Smooth muscle cell (in vitro differentiated cells): ENCODE measurements around the gene NOL7. TPM values are rescaled to one million over a fixed set of nuclear protein-coding genes. Genes with fewer than 3 reads are reported as not detected.

Experiments
- DNase-seq: peaks from one replicate; lab custom pipeline; 2025; ENCODE audit not compliant: unreplicated experiment; lab: John Stamatoyannopoulos, UW
- H2AFZ ChIP-seq: fragments of 200-600 bp; sonication (generic); 2 replicates; pipeline ENCODE4 v1.6.0; 2016; ENCODE audit warnings: antibody characterized with exemption, low read depth, mild to moderate bottlenecking
- H3F3A ChIP-seq: fragments of 200-600 bp; sonication (generic); 2 replicates; pipeline ENCODE4 v1.6.0; 2017; ENCODE audit warnings: antibody characterized with exemption, low read depth
- H3K27ac ChIP-seq: fragments of 200-600 bp; sonication (generic); 2 replicates; pipeline ENCODE4 v1.5.1; 2016; ENCODE audit warnings: low read depth, mild to moderate bottlenecking
- H3K27me3 ChIP-seq: fragments of 200-600 bp; sonication (generic); 2 replicates; pipeline ENCODE4 v1.6.1; 2016; ENCODE audit warnings: low read depth, mild to moderate bottlenecking
- H3K36me3 ChIP-seq: fragments of 200-600 bp; sonication (generic); 2 replicates; pipeline ENCODE4 v1.5.1; 2016; ENCODE audit warnings: low read depth
- H3K4me1 ChIP-seq: fragments of 200-600 bp; sonication (generic); 2 replicates; pipeline ENCODE4 v1.5.1; 2016; ENCODE audit warnings: low read depth
- H3K4me2 ChIP-seq: fragments of 200-600 bp; sonication (generic); 2 replicates; pipeline ENCODE4 v1.6.0; 2016; ENCODE audit warnings: mild to moderate bottlenecking
- H3K4me3 ChIP-seq: fragments of 200-600 bp; sonication (generic); 2 replicates; pipeline ENCODE4 v1.5.1; 2016; ENCODE audit warnings: mild to moderate bottlenecking
- H3K79me2 ChIP-seq: fragments of 200-600 bp; sonication (generic); 2 replicates; pipeline ENCODE4 v1.6.0; 2016; ENCODE audit warnings: low read depth, mild to moderate bottlenecking
- H3K9ac ChIP-seq: fragments of 200-600 bp; sonication (generic); 2 replicates; pipeline ENCODE4 v1.6.0; 2016; ENCODE audit warnings: low read depth
- H3K9me3 ChIP-seq: fragments of 200-600 bp; sonication (generic); replicated peaks from 2 replicates; pipeline ENCODE4 v1.5.1; 2016; ENCODE audit warnings: low read depth
- H4K20me1 ChIP-seq: fragments of 200-600 bp; sonication (generic); 2 replicates; pipeline ENCODE4 v1.6.0; 2016; ENCODE audit warnings: low read depth
- WGBS: methylation state at CpG from one replicate; pipeline ENCODE4 v1.1.7; 2016; ENCODE audit warnings: low lambda C conversion rate; 5-methylcytosine and 5-hydroxymethylcytosine counted together
- polyA plus RNA-seq: library from polyadenylated mRNA; unstranded; fragments of >200 nt; fragmentation: Nextera tagmentation; extraction: Ambion mirVana; gene quantifications from 2 replicates; pipeline ENCODE4 v1.2.1, GENCODE V29; 2016
- total RNA-seq: library from RNA; depleted of rRNA; stranded (reverse); fragments of >200 nt; gene quantifications from 2 replicates; pipeline ENCODE4 v1.2.3, GENCODE V29; 2014
- TF ChIP-seq, protein P1 (sequence below): fragments of 200-600 bp; sonication (generic); IDR thresholded peaks from 2 replicates; pipeline ENCODE4 v1.5.1; 2017; ENCODE audit warnings: borderline replicate concordance, mild to moderate bottlenecking, antibody characterized with exemption; ENCODE audit not compliant: insufficient read depth, poor library complexity, severe bottlenecking

NOL7 gene
- total and polyA plus RNA-seq, 2 experiments from 2014 or later = 104 to 120 TPM

DNA sequence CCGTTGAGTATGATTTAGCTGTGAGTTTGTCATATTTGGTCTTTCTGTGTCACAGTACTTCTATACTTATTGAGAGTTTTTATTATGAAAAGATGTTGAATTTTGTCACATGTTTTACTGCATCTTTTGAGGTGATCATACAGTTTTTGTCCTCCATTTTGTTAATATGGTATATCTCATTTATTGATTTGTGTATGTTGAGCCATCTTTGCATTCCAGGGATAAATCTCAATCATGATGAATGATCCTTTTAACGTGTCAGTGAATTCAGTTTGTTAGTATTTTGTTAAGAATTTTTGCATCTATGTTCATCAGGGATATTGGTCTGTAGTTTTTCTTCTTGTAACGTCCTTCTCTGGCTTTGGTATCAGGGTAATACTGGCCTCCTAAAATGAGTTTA lies 37.2 kb upstream of the NOL7 start:
- Histone ChIP-seq H3K4me2 (no peak overlapping the region), H3K36me3 (no peaks in the 10 kb centered on the region), H4K20me1 (no peaks in the 10 kb centered on the region), H3K27ac (no peak overlapping the region), H3K79me2 (no peaks in the 10 kb centered on the region), H3K27me3 (no peaks in the 10 kb centered on the region), H3F3A (no peaks in the 10 kb centered on the region), H3K4me3 (no peak overlapping the region), H2AFZ (no peak overlapping the region), H3K4me1 (no peaks in the 10 kb centered on the region), H3K9ac (no peak overlapping the region), H3K9me3 (no peaks in the 10 kb centered on the region)
- no peak for DNase-seq
- 94% methylated on average over 3 of the region's 3 CpGs for WGBS
- TF ChIP-seq, protein P1, sequence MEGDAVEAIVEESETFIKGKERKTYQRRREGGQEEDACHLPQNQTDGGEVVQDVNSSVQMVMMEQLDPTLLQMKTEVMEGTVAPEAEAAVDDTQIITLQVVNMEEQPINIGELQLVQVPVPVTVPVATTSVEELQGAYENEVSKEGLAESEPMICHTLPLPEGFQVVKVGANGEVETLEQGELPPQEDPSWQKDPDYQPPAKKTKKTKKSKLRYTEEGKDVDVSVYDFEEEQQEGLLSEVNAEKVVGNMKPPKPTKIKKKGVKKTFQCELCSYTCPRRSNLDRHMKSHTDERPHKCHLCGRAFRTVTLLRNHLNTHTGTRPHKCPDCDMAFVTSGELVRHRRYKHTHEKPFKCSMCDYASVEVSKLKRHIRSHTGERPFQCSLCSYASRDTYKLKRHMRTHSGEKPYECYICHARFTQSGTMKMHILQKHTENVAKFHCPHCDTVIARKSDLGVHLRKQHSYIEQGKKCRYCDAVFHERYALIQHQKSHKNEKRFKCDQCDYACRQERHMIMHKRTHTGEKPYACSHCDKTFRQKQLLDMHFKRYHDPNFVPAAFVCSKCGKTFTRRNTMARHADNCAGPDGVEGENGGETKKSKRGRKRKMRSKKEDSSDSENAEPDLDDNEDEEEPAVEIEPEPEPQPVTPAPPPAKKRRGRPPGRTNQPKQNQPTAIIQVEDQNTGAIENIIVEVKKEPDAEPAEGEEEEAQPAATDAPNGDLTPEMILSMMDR = no peak

DNA sequence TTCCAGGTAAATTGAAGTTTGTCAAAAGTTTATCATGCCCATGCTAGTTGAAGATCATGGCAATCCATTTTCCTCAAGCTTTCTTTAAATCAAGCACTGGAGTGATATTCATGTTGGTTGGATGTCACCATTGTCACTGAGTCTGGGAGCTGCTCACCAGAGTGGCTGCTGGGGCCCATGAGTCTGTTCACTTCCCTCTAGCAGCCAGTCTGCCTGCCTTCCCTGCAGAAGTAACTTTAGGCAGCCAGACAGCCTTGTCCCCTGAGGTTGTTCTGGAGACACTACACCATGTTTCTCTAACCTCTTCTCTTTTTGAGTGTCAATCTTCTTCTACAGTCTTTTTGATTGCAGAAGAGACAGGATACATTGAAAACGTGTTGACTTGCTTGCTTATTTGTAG lies 35.2 kb upstream of the NOL7 start:
- H4K20me1 ChIP-seq = no peaks in the 10 kb centered on the region
- no peak overlapping the region for H3K4me3 ChIP-seq
- H3K27ac ChIP-seq = no peak overlapping the region
- H3K79me2 ChIP-seq = no peaks in the 10 kb centered on the region
- DNase-seq = no peak
- H3K9ac ChIP-seq = no peak overlapping the region
- no peaks in the 10 kb centered on the region for H3K36me3 ChIP-seq
- H3K9me3 ChIP-seq = no peaks in the 10 kb centered on the region
- TF ChIP-seq, protein P1 = no peak
- no peak overlapping the region for H2AFZ ChIP-seq
- no peaks in the 10 kb centered on the region for H3K27me3 ChIP-seq
- no peaks in the 10 kb centered on the region for H3F3A ChIP-seq
- H3K4me2 ChIP-seq = no peak overlapping the region
- WGBS = 89% methylated on average over 1 of the region's 1 CpG
- no peaks in the 10 kb centered on the region for H3K4me1 ChIP-seq

DNA sequence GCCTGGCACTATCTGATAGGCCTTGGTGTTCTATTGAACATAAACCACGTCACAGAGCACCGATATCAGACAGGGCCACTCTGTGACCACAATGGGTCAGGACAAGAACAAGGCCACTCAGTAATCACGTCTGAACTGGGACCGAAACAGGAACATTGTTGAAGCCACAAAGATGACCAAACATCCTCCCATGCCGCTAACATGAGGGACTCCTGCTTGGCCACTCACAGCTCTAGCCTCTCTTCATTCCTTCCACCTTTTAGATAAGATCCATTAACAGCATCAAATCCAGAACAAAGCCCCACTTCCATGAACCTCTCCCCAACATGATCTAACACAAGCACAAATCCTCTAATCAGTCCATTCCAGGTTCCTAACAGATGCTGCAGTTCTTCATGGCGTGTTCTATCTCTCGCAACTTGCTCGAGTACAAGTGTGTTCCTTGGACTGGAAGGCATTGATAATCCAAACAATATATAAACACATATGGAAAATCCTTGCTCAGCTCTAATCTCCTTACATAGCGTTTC lies 33.4 kb upstream of the NOL7 start:
- no peaks in the 10 kb centered on the region for H4K20me1 ChIP-seq
- H3K79me2 ChIP-seq = no peaks in the 10 kb centered on the region
- H2AFZ ChIP-seq = no peak overlapping the region
- H3K4me1 ChIP-seq = no peaks in the 10 kb centered on the region
- H3K27me3 ChIP-seq = no peaks in the 10 kb centered on the region
- no peaks in the 10 kb centered on the region for H3F3A ChIP-seq
- H3K9ac ChIP-seq = no peak overlapping the region
- WGBS = 95% methylated on average over 9 of the region's 9 CpGs
- no peak overlapping the region for H3K27ac ChIP-seq
- H3K4me2 ChIP-seq = no peak overlapping the region
- H3K36me3 ChIP-seq = no peaks in the 10 kb centered on the region
- H3K4me3 ChIP-seq = no peak overlapping the region
- H3K9me3 ChIP-seq = no peaks in the 10 kb centered on the region
- no peak for DNase-seq
- TF ChIP-seq, protein P1 = no peak
